ENCODE measurements around the gene POU2F2. TPM values are rescaled to one million over a fixed set of nuclear protein-coding genes. Genes with fewer than 3 reads are reported as not detected.

POU2F2 gene
- total and polyA plus RNA-seq, 8 donors = 0.87 to 10.0 (median 1.6) TPM

- intact Hi-C loops (cut with DNase I) = no loop called here
- H3K27ac ChIP-seq = no peak overlapping the region
- peaks cover 0 to 68% of the 10 kb centered on the region in 2 donors for H3K4me1 ChIP-seq
- H3K27me3 ChIP-seq = peaks cover 0 to 34% of the 10 kb centered on the region in 2 donors
- no peak for TF ChIP-seq CTCF (IDR thresholded peaks at IDR 0.05)
- no peak overlapping the region for H3K4me3 ChIP-seq
- no peaks in the 10 kb centered on the region for H3K9me3 ChIP-seq
- H3K36me3 ChIP-seq = no peaks in the 10 kb centered on the region
- DNase-seq (no peak), ATAC-seq (no peak)
These were observed 6.7 kb downstream of the POU2F2 start for GRCh38 chr19:42125536-42125935.

- Histone ChIP-seq H3K4me1 (peaks cover 0 to 61% of the 10 kb centered on the region in 2 donors), H3K9me3 (no peaks in the 10 kb centered on the region), H3K27ac (no peak overlapping the region), H3K36me3 (no peaks in the 10 kb centered on the region), H3K4me3 (no peak overlapping the region), H3K27me3 (peaks cover 0 to 23% of the 10 kb centered on the region in 2 donors)
- intact Hi-C loops (cut with DNase I) = no loop called here
- TF ChIP-seq CTCF (IDR thresholded peaks at IDR 0.05) = no peak
- ATAC-seq (no peak), DNase-seq (no peak)
These were observed 7.8 kb downstream of the POU2F2 start for GRCh38 chr19:42124386-42124901.

- ATAC-seq (no peak), DNase-seq (no peak)
- Histone ChIP-seq H3K36me3 (no peaks in the 10 kb centered on the region), H3K9me3 (no peaks in the 10 kb centered on the region), H3K27ac (no peak overlapping the region), H3K27me3 (peaks cover 0 to 17% of the 10 kb centered on the region in 2 donors), H3K4me3 (no peak overlapping the region), H3K4me1 (peaks cover 0 to 56% of the 10 kb centered on the region in 2 donors)
- TF ChIP-seq CTCF (IDR thresholded peaks at IDR 0.05) = no peak
- intact Hi-C loops (cut with DNase I) = no loop called here
These were observed 8.5 kb downstream of the POU2F2 start for GRCh38 chr19:42123765-42124164.

- Histone ChIP-seq H3K27ac (no peak overlapping the region), H3K27me3 (peaks cover 0 to 15% of the 10 kb centered on the region in 2 donors), H3K4me1 (peaks cover 0 to 49% of the 10 kb centered on the region in 2 donors), H3K36me3 (no peaks in the 10 kb centered on the region), H3K9me3 (no peaks in the 10 kb centered on the region), H3K4me3 (no peak overlapping the region)
- TF ChIP-seq CTCF (IDR thresholded peaks at IDR 0.05) = no peak
- intact Hi-C loops (cut with DNase I) = no loop called here
- DNase-seq (no peak), ATAC-seq (no peak)
These were observed 9.3 kb downstream of the POU2F2 start for GRCh38 chr19:42122691-42123607.

- H3K27ac ChIP-seq = peak overlapping the region in 1 of 2 donors; percentile 61
- intact Hi-C loops (cut with DNase I) = no loop called here
- DNase-seq (peak in 2 of 4 donors; percentile 67 to 91), ATAC-seq (peak; percentile 81)
- peaks cover 0 to 47% of the 10 kb centered on the region in 2 donors for H3K4me1 ChIP-seq
- H3K27me3 ChIP-seq = peaks cover 0 to 15% of the 10 kb centered on the region in 2 donors
- no peak for TF ChIP-seq CTCF (IDR thresholded peaks at IDR 0.05)
- H3K4me3 ChIP-seq = peak overlapping the region in 1 of 2 donors; percentile 14
- peaks cover 0 to 5% of the 10 kb centered on the region in 2 donors for H3K36me3 ChIP-seq
- no peaks in the 10 kb centered on the region for H3K9me3 ChIP-seq
These were observed 10.6 kb downstream of the POU2F2 start for GRCh38 chr19:42121656-42122069.

All from left lung (tissue), 10 donors.